Fibroblast of skin of abdomen (primary cell): ENCODE results near the gene DCAF12L2. TPM values are rescaled to one million over a fixed set of nuclear protein-coding genes. Genes with fewer than 3 reads are reported as not detected.
"Not testable (repeated sequence)": the region's sequence is repeated elsewhere in the genome, so short reads cannot be mapped to it uniquely, and the experiment has no call there.

Experiments
- DNase-seq: peaks from one replicate; pipeline ENCODE4 v3.0.0-alpha.2; 2013
- polyA plus RNA-seq, 2 experiments: library from polyadenylated mRNA; unstranded; fragments of 120-200 nt; gene quantifications; one replicate each; pipeline ENCODE4 v1.2.1, GENCODE V29; 2013; ENCODE audit not compliant: insufficient read length in 2 of 2

The DCAF12L2 gene
- 1.4 TPM for polyA plus RNA-seq (2013, experiment 1 of 2; ENCODE audit: insufficient read length)
- 1.1 TPM for polyA plus RNA-seq (2013, experiment 2 of 2; ENCODE audit: insufficient read length)

GRCh38 chrX:126165721-126166461 lies at the start of gene DCAF12L2:
TSS of gene DCAF12L2 (minus strand) at chrX:126166289. CDS start at chrX:126165924, 365 bp downstream.
- DNase-seq, result peak; percentile 17

GRCh38 chrX:126190888-126191287 lies 24.8 kb upstream of the DCAF12L2 start:
- DNase-seq, result not testable (repeated sequence)

GRCh38 chrX:126177133-126177840 lies 11.2 kb upstream of the DCAF12L2 start:
- no peak for DNase-seq

- DNase-seq, result no peak
Observed at GRCh38 chrX:126170720-126171119, 4.6 kb upstream of the DCAF12L2 start.

GRCh38 chrX:126167560-126167959 lies 1.5 kb upstream of the DCAF12L2 start:
- DNase-seq, result no peak

GRCh38 chrX:126165401-126165720 lies 728 bp downstream of the DCAF12L2 start:
- DNase-seq, result no peak

GRCh38 chrX:126164689-126165400 lies 1.2 kb downstream of the DCAF12L2 start:
- no peak for DNase-seq

GRCh38 chrX:126164226-126164625 lies 1.9 kb downstream of the DCAF12L2 start:
- DNase-seq, result no peak

- no peak for DNase-seq
Observed at GRCh38 chrX:126141014-126141413, 25.1 kb downstream of the DCAF12L2 start.

- DNase-seq, result no peak
Observed at GRCh38 chrX:126137899-126138298, 28.2 kb downstream of the DCAF12L2 start.

- peak; percentile 6 for DNase-seq
Observed at GRCh38 chrX:126124721-126125120, 41.4 kb downstream of the DCAF12L2 start.
